ENCODE results near the gene TBCD.

TBCD gene

GRCh38 chr17:82810644-82811430, 59.0 kb downstream of the TBCD start:
- no peak for DNase-seq (ENCODE audit: low read depth, low spot score)

GRCh38 chr17:82812058-82812457, 60.2 kb downstream of the TBCD start:
- no peak for DNase-seq (ENCODE audit: low read depth, low spot score)

GRCh38 chr17:82812601-82813000, 60.7 kb downstream of the TBCD start:
- no peak for DNase-seq (ENCODE audit: low read depth, low spot score)

- no peak for DNase-seq (ENCODE audit: low read depth, low spot score)
These were observed 61.6 kb downstream of the TBCD start for GRCh38 chr17:82813299-82814051.

GRCh38 chr17:82814834-82815233, 63.0 kb downstream of the TBCD start:
- no peak for DNase-seq (ENCODE audit: low read depth, low spot score)

- DNase-seq (ENCODE audit: low read depth, low spot score), result no peak
These were observed 63.5 kb downstream of the TBCD start for GRCh38 chr17:82815354-82815753.

- DNase-seq (ENCODE audit: low read depth, low spot score), result no peak
These were observed 64.0 kb downstream of the TBCD start for GRCh38 chr17:82815790-82816305.

GRCh38 chr17:82816358-82816757, 64.5 kb downstream of the TBCD start:
- DNase-seq (ENCODE audit: low read depth, low spot score), result no peak

- DNase-seq (ENCODE audit: low read depth, low spot score), result no peak
These were observed 66.1 kb downstream of the TBCD start for GRCh38 chr17:82817947-82818346.

- DNase-seq (ENCODE audit: low read depth, low spot score), result no peak
These were observed 68.7 kb downstream of the TBCD start for GRCh38 chr17:82820278-82821251.

- no peak for DNase-seq (ENCODE audit: low read depth, low spot score)
These were observed 69.7 kb downstream of the TBCD start for GRCh38 chr17:82821554-82821953.

- no peak for DNase-seq (ENCODE audit: low read depth, low spot score)
These were observed 70.4 kb downstream of the TBCD start for GRCh38 chr17:82822281-82822680.

- DNase-seq (ENCODE audit: low read depth, low spot score), result no peak
These were observed 71.1 kb downstream of the TBCD start for GRCh38 chr17:82823004-82823403.

- DNase-seq (ENCODE audit: low read depth, low spot score), result no peak
These were observed 73.8 kb downstream of the TBCD start for GRCh38 chr17:82825540-82826124.

- DNase-seq (ENCODE audit: low read depth, low spot score), result no peak
These were observed 74.3 kb downstream of the TBCD start for GRCh38 chr17:82826211-82826610.

GRCh38 chr17:82826956-82827355, 75.1 kb downstream of the TBCD start:
- no peak for DNase-seq (ENCODE audit: low read depth, low spot score)

- no peak for DNase-seq (ENCODE audit: low read depth, low spot score)
These were observed 77.1 kb downstream of the TBCD start for GRCh38 chr17:82828875-82829487.

GRCh38 chr17:82830249-82830661, 78.4 kb downstream of the TBCD start:
- no peak for DNase-seq (ENCODE audit: low read depth, low spot score)

- no peak for DNase-seq (ENCODE audit: low read depth, low spot score)
These were observed 79.4 kb downstream of the TBCD start for GRCh38 chr17:82831041-82831817.

- no peak for DNase-seq (ENCODE audit: low read depth, low spot score)
These were observed 79.9 kb downstream of the TBCD start for GRCh38 chr17:82831818-82832200.

Data from brain pericyte (primary cell).